M059J (cell line): ENCODE results near the gene ERAP2. TPM values are rescaled to one million over a fixed set of nuclear protein-coding genes. Genes with fewer than 3 reads are reported as not detected.

Experiments
- DNase-seq: peaks from one replicate; pipeline ENCODE4 v3.0.0-alpha.2; 2012; ENCODE audit warnings: low read depth
- total RNA-seq: library from RNA; depleted of rRNA; stranded (reverse); fragments of >200 nt; shearing (Covaris generic); gene quantifications from 2 replicates; pipeline ENCODE4 v1.2.3, GENCODE V29; 2014

Gene ERAP2
- total RNA-seq, 1 experiment from 2014 or later, result 104 TPM

DNA sequence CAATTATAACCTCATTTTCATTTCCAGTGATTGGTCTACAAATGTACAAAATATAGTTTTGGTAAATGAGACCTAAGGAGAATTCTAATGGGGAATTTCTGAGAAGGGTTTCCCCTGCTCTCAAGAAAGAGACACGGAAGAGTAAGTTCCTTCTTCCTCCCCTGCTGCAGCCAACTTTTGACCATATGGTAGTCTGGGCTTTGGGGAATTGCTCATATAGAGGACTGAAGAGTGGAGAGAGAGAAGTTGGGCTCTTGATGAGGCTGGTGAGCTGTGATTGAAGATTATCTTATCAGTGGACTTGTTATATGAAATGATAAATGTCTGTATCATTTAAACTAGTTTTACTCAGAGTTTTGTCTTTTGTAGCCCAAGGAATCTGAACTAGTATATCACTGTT lies 55.3 kb downstream of the ERAP2 start:
- DNase-seq, result no peak

- no peak for DNase-seq
Observed at GRCh38 chr5:96932026-96932425, 55.7 kb downstream of the ERAP2 start.

DNA sequence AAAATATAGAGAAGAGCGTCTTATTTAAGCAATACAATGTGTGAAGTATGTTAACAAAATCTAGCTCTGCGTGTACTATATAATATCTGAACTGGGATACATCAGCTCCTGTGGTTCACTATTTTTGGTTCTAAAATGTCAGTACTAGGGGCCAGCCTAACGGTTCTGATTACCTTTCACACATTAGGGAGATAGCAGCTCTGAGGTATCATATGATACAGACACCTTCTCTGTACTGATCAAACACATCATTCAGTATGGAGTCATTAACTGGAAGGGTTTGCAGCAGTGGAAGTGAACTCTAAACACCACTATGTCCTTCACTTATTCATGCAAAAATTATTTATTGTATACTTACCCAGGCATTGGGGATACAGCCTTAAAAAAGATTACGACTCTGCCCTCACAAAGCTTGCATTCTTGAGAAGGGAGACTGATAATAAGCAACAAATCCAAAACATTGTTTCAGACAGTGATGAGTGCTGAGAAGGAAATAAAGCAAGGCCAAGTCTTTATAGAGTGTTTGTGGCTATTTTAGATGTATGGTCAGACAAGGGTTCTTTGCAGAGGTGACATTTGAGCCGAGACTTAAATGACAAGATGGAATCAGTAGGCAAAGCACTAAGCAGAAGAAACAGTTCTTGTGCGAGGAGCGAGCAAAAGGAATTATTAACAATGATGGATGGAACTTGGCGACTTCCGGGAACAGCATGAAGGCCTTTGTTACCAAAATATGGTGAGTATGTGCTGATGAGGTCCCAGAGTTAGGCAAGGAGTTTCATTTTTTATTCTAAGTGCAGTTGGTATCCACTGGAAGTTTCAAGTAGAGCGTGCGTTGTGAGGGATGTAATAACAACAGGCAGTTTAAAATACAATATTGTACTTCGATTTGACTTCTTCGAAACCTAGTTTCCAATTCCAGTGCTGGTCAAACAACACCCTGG lies 57.7 kb downstream of the ERAP2 start:
- peak; percentile 56 for DNase-seq

DNA sequence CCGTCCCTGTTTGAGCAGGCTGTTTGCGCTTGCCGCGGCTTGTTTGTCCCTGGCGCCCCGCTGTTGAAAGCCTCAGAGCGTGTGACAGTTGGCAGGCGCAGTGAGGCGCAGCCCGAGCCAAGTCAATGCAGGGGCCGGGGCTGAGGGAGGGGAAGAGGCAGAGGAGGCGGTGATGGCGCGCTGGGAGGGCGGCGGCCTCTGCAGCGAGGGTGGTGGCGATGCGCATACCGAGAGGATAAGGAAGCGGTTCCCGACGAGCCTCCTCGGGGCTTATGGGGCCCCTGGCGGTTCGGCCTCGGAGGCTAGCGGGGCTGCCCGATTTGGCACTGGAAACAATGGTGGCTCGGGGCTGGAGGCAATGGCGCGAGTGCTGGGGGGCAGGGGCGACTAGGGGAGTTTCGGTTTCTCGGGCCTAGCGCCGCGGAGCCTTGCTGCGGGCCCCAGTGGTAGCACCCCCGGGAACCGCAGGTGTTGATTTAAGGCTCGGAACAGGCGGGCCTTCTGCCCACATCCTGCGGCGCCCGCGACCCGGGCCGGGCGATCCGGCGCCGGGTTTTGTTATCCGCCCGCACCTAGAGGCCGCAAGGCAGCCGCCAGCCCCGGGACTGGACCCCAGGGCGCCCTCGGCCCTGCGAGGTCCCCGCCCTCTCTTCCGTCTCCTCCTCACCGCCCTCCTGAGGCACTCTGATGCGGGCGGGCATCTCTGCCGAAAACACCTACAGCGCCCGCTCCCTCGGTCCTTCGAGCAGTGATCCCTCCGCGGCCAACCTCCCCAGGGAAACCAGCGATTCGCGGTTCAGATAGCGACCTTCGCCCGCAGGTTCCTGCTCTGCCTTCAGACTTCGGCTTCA lies 58.6 kb downstream of the ERAP2 start:
- DNase-seq, result peak; percentile 95

DNA sequence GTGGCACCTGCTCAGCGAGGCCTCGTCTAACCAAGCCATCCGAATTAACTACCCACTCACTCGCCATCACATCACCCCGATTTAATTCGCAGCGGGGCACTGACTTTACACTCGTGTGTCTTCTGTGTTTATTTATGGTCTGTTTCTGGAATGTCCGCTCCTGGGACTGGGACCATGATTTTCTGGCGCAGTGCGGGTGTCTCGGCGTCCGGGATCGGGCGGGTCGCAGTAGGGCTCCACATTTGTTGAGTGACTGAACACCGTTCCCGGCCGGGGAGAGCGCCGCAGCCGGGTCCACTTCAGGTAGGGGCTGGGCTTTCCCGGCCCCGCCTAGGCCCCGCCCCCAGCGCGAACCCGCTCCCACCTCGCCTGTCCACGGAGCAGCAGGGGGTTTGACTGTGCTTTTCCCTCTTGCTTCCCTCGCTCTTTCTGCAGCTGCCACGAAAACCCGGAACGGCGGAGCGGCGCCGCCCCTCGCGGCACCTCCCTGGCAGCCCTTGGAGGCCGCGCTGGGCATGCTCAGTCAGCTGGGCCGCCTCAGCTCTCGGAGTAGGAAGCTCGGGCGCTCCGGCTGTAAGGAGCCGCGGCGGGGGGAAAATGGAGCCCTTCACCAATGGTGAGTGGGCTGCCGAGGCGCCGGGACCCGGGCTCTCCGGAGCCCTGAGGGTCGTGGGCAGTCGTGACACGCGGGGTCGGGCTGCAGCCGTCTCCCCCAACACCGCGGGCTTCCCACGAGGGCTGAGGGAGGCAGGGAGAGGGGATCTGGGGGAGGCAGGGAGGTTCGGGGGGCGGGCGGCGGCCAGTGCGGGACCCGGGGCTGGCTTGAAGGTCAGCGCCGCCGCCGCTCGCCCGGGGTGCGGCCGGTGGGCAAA lies 59.5 kb downstream of the ERAP2 start, which contains the start of gene LNPEP:
Gene LNPEP, plus strand, starts transcription at position 522 of the 872 bp plus-strand sequence. Its CDS starts 76 bp downstream, at position 598.
- DNase-seq, result peak; percentile 97

DNA sequence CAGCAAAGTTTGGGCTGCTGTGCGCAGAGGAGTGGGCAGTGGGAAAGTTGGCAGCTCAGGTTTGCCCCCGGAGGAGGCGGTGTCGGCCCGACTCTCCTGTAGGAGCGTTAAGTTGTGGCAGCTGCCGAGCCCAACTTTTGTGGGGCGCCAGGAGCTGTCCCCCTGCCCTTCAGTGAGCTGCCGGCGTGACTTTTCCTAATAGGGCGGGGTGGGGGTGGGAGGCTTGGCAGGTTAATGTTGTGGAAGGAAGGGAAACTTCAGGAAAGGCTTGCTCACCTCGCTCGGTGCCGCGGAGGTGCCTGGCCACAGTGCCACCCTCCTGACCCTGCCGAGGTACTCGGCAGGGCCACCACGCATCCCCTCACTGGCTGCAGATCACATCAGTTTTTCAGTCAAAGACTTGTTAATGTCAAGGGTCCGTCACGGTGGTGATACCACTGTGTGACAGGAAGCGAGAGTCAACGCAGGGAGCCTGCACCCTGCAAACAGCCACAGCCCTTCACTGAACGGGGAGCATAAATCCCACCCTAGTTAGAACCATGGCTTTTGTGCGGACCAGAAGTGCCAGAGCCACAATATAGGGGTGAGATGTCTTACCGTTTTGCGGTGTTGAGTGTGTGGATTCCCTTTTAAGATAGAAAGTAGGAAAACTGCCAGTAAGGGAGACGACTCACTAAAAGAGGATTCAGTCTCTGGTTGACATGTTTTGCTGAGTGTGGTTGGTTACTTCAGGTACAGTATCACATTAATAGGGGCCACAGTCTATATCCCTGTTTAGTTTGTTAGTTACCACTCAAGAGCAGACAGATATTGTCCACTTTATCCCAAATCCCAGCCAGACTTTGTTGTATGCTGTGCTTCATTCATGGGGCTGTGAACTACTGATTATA lies 60.4 kb downstream of the ERAP2 start:
- DNase-seq, result peak; percentile 51

DNA sequence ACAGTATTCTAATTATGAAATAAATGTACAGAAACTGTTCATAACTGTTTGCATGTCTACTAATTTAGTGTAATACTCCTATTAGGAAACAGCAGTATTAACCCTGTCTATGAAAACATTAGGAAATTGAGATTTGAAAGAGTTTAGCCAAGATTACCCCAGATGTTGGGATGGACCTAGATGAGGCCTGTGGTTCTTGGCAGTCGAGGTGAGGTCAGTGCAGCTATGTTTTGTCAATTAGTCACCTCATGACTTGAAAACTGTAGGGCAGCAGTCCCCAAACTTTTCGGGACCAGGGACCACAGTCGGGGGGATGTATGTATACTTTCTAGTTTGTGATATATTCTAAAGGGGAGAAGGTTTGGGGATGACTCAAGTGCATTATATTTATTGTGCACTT lies 64.3 kb downstream of the ERAP2 start:
- DNase-seq, result peak; percentile 39

- DNase-seq, result no peak
Observed at GRCh38 chr5:96941140-96941539, 64.8 kb downstream of the ERAP2 start.

DNA sequence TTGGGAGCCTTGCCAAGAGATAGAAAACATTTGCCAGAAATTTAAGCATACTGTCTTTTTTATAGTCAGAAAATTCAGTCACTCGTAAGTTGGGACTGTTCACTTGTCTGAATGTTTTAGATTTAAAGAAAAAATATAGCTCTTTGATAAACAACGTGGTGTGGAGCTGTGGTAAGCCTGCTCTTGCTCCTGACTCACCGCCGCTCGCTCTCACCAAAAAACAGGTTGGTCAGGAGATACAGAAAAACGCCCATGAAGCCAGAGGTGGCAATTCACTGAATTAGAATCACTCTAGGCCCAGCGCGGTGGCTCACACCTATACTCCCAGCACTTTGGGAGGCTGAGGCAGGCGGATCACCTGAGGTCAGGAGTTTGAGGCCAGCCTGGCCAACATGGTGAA lies 65.8 kb downstream of the ERAP2 start:
- DNase-seq, result no peak

GRCh38 chr5:96942911-96943310 lies 66.6 kb downstream of the ERAP2 start:
- peak; percentile 61 for DNase-seq

DNA sequence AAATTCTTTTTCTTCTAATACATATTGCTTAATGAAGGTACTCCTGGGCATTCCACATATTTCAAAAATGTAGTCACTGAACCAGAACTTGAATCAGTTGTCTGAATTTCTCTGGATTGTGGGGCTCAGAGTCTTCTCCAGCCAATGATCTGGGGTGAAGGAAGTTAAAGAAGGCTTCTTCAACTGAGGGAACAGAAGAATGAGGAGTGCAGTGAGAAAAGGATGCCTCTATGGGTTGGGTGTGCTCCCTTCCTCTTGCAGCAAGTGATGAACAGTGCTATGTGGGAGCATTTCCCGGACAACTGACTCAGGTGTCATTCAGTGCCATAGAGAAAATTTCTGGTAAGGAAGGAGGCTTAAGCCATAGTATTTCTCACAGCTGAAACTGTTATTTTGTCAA lies 67.5 kb downstream of the ERAP2 start:
- no peak for DNase-seq

DNA sequence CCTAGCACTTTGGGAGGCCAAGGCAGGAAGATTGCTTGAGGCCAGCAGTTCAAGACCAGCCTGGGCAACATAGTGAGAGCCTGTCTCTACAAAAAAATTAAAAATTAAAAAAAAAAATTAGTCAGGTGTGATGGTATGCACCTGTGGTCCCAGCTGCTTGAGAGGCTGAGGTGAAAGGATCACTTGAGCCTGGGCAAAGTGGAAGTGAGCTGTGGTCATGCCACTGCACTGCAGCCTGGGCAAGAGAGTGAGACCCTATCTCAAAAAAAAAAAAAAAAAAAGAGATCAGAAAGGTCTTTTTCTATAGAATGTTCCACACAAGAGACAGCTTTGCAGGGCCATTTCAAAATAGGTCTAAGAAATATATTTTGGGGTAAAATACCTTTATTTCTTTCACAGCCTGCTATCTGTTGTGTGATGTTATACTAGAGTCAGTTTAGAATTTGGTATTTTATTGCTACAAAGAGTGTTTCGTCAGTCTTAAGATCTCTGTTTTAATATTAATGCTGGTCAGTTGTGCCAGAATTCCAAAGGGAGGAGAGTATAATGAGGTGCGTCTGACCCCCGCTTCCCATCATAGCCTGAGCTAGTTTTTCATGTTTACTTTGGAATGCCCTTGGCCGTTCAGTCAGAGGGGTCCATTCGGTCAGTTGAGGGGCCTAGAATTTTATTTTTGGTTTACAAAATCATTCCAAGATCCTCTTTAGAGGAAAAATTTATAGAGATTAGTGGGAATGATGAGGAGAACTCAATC lies 69.0 kb downstream of the ERAP2 start:
- no peak for DNase-seq

DNA sequence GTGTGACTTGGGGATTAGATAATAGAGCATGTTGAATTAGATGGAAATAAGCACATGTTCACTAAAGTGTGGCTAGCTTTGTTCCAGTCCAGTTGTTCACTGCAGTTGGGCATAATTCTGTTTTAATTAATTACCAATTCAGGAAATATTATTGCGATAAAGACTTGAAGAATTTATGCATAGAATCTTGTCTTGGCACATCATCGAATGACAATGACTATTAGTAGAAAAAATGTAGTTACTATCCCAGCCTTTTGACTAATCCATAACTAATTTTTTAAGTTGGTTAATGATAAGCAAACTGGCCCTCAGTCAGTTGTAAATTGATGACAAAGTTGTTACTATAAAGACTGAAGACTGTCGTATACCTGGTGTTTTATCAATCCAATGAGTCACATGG lies 70.1 kb downstream of the ERAP2 start:
- no peak for DNase-seq

DNA sequence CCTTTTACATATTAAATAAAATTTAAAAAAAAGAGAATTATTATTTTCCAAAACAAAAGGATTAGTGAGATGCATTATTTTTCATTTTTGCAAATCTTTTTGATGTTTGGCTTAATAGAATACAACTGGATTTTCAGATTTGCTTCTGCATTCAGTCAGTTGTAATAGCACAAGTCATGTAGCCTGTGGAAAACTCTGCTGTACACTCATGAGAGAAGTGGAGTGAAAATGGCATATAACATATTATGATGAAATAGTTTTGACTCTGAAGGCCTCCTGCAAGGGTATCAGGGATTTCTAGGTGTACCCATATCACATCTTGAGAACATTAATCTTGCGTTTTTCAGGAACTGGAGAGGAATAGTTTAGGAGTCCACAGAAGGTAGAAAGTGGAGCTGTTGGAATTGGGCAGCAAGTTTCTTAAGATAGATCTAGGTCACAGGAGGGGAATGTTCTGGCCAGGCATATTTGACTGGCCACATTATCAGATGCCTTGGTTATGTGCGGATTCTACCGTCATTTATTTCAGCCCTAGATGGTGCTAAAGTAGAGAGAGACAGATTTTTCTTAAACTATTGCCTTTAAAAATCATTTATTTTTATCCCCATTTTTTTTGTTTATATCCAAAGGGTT lies 75.9 kb downstream of the ERAP2 start:
- DNase-seq, result no peak

DNA sequence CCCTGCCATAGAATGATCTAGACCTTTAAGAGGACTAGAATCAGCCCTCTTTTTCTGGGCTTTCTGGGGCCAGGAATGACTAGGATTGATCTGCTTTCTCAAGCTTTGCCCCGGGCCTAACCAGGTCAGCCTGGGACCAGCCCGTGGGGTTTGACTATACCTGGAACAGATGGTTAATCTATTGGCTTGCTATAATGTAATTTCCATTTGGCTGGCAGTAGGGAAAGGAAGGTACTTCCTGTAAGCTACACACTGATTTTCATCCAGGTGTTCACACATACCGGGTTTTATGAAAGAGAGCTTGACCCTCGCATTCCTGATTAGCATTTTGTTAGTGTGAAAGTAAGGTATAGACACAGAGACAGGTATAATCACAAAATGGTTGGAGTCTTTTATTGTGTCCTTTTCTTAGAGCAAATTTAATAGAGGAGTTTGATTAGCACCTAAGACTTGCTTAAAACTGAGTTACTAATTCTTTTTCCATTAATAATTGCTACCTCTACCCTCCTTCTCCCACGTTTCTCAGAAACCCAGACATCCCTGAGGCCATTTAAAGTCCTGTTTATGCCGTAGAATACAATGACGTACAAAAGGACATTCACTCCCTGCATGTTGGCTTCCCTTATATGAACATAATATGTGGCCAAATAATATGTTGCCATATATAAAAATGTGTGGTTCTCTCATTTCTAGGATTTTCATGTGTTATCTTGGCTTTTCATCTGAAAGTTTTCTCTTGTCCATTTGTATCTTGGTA lies 76.9 kb downstream of the ERAP2 start:
- no peak for DNase-seq

DNA sequence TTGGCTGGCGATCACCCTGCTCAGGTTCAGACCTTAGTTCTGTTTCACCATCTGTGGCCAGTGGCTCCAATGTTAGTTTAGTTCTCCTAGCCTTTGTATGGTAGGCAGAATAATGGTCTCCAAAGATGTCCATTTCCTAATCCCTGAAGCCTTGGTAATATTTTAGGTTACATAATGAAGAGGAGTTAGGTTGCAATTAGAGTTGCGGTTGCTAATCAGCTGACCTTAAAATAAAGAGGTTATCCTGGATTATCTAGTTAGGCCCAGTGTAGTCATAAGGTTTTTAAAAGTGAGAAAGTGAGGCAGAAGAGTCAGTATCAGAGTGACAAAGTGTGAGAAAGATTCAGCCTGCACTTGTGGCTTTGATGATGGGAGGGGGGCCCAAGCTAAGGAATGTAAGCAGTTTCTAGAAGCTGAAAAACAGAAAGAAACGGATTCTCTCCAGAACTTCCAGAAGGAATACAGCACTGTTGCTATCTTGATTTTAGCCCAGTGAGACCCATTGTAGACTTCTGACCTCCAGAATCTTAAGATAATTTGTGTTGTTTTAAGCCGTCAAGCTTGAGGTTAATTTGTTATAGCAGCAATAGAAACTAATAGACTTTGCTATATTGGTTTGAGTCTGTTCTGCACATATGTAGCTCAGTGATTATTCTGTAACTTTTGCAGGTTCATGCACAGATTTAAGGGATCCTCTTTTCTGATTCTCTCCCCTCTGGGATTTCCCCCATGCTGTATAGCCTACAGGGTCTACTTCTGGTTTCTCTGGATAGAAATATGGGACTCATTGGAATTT lies 81.2 kb downstream of the ERAP2 start:
- no peak for DNase-seq

GRCh38 chr5:96958977-96959376 lies 82.7 kb downstream of the ERAP2 start:
- no peak for DNase-seq

DNA sequence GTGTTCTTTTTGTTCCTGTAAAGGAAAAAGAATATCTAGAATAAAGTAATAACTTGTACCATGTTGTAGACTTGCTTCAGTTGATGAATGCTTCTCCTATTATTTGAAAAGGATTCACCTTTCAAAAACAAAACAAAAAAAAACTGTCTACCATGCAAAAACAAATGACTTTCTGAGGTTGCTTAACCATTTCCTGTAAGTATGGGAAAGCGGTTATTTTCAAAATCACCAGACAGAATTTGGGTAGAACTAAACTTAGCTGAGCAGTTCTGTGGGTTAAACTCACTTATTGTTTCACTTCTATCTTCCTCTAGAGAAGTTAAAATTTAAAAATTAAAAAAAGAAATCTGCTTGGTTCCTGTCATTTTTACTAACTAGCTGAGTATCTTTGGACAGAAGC lies 84.8 kb downstream of the ERAP2 start:
- DNase-seq, result no peak
